ELF-1 (cell line): Measurements from ENCODE around the gene SULF2.

ENCODE experiments used
- DNase-seq: peaks from one replicate; pipeline ENCODE4 v3.0.0-alpha.2; 2016; ENCODE audit warnings: low read depth, low spot score

Gene SULF2

DNA sequence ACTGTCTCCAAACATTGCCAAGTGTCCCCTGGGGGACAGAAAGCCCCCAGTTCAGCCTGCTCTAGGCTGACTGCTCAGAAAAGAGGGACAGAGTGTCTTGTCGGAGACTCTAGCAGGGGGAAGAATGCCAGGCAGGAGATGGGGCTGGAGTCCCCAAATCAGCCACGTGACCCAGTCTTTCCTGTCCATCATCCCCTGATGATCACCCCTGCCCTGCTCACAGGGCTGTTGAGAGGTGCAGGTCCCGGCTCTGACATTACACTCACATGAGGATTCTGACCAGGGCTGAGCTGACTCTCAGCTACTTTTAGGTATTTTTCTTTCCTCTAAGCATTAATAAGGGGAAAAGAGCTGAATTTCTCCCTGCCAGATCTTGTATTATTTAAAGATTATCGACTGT, 115.8 kb downstream of the SULF2 start:
- no peak for DNase-seq

DNA sequence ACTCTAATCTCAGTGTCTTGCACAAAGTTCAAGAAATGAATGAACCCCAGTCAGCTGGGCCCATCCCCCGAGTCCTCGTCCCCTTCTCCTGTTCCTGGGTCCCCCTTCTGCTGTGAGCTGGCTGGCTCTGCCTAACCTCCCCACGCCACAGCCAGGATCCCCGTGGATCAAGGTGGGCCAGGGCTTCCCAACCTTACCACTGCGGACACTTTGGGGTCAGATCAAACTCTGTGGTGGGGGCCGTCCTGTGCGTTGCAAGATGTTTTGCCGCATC, 116.2 kb downstream of the SULF2 start:
- DNase-seq: no peak

DNA sequence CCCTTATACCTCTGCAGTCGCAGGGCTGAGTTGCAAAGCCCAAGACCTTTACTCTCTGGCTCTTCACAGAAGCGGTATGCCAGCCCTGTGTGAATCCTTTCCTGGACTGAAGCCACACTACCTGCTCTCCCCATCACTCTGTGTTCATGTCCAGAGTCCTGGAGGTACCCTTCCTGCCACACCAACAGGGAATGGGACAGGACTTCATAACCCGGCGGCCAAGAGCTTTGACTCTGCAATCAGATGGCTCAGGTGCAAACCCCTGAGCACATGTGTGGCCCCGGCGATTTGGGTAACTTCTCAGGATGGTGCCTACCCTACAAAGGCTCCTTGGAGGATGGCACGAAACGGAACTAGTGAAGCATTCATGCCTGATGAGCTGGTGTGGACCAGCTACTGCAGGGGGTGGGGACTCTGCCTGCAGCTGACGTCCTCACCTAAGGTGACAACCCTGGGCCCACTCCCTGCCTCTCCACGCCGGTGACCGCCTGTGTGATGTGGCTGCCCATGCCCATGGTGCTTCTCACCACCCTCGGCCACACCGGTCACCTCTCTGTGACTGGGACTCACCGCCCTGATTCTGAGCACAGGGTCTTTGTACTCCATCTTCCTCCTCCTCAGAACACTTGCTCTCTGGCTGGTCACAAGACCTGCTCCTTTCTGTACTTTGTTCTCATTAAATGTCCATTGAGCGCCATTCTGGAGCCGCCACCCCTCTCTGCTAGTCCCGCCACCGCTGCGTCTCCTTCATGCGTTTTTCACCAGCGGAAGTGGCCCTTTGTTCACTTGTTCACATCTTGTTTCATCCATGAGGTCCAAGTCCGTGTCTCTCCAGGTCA, 116.7 kb downstream of the SULF2 start:
- no peak for DNase-seq

DNA sequence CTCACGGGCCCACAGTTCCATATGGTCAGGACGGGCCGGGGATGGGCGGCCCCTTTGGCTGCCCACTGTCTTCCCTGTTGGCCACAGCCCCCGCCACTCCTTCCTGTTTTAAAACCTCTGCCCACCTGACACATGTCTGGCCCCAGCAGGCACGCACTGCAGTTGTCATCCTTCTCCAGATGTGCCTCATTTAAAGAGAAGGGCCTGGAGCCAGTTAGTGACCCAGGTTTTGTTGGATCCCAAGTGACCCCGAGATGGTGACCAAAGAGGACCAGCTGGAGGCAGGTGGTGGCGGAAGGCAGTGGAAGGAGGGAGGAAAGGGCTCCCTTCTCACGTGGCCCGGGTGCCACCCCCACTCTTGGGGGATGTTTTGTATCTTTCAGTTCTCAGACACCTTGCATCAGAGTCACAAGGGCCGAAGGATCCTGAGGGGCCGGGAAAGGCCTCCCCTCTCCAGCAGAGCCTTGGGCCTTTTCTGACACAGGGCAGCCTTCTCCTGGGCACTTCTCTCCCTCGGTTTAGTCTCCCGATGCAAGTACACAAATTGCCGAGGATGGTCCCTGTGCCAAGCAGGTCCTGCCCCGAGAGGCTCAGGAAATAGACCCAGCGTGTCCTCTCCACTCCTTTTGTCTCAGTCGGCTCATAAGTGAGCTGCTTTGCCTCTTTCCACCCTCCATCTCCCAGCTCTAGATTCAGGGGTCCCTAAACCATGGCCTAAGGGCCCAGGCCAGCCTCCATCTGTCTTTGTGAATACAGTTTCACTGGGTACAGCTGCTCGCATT, 117.6 kb downstream of the SULF2 start:
- no peak for DNase-seq

DNA sequence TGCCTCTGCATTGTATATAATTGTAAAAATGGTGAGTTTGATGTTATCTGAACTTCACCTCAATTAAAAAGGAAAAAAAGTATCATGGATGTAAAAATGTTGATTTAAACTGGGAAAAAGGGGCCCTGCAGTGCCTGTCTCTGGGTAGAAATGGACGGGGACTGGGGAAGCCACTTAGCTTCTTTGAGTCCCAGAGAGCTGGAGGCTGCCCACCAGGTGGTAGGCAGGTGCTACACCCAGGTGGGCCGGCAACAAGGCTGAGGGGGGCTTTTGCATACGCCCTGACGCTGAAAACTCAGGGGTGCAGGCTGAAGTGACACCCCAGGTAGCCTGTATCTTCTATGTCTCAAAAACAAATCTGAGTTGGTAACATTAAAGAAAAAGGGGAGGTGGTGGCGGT, 118.2 kb downstream of the SULF2 start:
- DNase-seq: no peak

DNA sequence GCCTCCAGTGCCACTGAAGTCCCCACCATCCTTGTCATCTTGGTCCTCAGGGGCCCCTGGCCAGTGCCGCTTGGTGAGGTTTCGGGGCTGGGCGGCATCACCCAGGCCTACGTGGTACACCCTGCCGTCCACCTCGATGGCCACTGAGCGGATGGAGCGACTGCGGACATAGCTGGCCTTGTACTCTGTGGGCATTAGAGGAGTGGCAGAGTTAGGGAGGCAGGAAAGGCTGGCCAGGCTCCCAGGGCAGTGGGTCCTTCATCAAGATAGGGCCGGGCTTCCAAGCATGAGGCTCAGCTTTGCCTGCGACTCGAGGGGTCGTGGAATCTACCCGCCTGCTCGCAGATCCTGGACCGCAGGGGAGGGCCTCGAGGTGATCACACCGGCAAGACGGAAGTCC, 119.0 kb downstream of the SULF2 start:
- no peak for DNase-seq

DNA sequence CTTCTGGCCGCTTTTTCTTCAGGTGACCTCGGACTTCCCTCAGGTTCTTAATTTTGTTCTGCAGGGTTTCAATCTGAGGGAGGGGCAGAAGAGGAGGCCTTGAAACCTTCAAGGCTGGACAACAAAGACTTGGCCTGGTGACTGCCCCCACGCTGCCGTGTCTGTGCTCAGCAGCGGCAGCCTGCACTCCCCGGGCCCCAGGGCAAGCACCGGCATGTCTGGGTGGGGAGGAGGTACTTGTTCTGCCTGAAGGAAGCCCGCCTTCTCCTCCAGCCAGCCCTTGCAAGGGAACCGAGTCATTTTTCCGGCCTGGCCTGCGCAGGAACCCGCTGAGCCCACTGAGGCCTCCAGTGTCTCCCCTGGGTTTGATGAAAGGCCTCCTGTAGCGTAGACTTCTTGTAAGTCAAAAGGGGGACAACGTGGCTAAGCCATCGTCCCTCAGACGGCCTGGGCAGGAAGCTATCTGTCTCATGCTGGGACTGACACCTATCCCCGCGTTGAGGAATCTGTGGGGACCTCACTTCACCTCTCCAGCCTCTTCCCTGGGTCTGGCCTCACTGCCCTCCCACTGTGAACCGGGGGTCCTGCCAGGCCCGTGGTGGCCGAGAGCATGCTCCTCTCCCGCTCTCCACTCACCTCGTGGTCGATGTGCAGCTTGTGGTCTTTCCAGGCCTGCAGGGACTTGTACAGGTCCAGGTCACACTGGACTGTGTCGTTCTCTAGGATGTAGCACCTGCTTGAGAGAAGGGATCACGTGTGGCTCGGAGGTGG, 119.9 kb downstream of the SULF2 start:
- DNase-seq: peak; percentile 84

DNA sequence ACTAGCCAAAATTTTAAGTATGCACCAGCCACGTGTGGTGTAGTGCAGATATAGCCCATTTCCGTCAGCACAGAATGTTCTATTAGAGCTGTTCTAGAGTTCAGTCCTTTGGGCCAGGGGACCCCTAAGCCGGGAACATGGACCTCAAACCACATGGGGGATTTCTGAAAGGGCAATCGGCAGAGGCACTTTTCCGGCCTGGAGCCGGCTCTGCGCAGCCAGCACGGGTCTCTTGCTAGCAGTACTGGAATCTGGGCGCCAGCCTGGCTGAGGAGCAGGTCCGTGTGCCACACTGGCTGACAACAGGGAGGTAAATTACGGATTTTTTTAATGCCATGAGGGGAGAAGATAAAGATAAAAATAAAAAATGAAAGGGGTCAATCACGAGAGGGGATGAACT, 120.5 kb downstream of the SULF2 start:
- DNase-seq: no peak

DNA sequence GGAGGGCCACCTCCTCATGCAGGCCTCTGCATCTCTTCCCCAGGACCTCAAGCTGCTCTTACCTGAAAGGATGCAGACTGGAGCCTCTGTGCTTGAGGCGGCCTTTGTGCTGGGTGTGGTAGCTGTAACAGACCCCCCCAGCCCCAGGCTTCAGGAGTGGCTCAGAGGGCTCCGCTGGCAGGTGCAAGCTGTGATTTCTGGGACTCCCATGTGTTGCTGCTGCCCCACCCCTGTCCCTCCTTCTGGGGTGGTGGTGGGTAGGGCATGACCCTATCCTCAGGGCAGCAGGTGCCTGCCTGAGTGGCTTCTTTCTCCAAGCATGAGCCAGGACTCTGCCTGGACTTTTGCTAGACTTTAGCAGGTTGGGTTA, 121.2 kb downstream of the SULF2 start:
- no peak for DNase-seq

DNA sequence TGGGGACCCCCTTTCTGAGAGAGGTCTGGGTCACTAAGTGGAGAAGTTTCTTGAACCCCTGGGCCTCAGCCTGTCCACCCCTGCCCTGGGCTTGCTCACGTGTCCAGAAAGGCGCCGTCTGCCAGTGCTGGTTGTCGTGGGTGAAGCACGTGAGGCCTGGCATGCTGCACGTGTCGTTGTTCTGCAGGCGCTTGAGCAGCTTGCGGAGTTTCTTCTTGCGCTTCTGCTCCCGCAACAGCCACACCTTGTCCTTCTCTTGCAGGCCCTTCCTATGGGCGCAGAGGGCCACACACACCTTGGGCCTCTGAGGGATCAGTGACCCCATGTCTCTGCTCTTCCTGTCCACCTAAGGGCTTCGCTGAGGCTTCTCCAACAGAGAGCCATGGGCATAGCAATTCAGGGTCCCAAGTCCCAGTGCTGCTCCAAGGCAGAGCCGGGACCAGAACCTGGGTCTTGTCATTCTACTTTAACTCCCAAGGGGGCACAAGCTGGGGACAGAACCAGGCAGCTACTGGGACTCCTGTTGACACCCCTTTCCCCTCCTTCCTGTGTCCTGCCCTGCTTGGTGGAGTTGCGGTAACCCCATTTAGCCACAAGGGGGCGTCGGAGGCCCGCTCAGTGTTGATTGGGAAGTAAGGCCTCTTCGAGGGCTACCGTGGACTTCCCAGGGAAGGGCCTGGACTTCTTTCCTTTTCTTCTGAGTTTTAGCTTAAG, 121.8 kb downstream of the SULF2 start:
- peak; percentile 90 for DNase-seq

DNA sequence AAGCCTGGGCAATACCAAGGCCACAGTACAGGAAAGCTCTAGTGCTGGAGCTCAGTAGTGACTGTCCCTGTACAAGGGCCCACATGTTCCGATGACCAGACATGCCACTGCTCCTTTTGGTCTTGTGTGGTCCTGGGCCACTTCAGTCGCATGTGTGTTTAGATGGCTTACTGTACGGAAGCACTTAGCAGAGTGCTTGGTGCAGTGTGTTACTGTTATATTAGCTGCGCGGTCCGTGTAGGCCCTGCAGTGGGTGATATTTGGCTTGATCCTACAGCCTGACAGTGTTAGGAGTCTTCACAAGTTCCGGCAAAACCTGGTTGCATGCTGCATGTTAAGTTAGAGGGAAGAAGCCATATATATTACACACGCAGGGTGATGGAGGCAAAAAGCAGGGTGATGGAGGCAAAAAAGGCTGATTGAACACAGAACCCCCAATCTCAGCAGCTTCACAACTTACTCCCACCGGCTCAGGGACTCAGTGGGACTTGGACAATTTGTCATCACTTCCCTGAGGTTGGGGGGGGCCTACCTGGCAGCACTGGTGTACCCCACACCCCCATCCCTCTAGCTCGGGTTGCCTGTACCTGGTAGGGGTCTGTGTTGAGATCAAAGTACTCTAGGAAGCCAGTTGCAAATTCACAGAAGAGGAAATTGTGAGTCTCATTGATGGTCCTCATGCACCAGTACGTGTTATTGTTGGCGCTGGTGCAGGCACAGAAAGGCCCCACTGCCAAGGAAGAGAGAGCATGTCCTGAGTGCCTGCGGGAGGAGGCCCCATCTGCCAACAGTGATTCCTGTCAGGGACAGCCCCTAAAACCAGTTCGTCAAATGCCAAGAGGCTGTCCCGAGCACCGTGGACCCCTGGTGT, 122.6 kb downstream of the SULF2 start:
- no peak for DNase-seq

DNA sequence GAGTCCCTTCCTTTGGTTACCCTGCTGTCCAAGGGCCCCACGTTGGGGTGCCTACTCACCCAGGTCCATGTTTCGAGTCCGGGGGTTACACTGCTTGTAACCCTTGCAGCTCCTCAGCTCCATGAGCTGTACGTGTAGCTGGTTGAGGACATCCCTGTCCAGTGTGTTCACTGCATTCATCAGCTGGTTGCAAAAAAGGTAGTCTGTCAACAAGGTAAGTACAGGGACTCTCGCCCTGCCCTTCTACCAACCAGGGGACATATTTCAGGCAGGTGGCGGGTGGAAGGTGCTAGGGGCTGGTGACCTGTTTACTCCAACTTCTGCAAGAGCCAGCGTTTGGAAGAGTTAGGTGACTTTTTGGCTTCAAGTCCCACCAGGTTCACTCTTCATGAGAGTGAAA, 123.6 kb downstream of the SULF2 start:
- no peak for DNase-seq

DNA sequence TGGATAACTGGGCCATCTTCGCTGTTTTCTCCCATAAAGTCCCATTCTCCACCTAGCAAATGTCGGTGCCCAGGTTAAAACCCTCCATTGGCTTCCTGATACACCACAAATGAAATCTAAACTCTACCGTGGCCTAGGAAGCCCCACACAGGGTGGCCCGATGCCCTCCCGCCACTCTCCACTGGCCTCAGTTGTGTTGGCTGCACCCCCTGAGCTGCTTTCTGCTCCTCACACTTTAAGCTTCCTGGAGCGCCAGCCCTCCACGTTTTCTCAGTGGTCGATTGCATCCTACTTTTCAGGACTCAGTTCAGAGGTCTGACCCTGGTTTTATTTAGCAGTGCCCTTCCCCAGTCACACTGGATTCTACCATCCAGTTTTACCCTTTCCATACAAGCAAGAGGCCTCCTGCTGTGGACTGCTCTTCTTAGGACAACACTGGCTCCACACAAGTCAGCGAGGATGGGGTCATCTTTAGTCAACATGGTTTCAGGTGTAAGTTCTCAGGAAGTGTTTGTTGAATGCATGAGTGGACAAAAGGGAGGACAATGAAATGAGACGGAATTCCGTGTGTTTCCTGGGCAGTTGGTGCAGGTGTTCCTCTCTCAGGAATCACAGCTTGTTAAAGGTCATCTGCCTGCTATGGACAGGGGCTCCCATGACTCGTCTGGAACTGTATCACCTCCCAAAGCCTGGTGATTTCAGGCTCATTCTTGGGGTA, 124.1 kb downstream of the SULF2 start:
- no peak for DNase-seq

DNA sequence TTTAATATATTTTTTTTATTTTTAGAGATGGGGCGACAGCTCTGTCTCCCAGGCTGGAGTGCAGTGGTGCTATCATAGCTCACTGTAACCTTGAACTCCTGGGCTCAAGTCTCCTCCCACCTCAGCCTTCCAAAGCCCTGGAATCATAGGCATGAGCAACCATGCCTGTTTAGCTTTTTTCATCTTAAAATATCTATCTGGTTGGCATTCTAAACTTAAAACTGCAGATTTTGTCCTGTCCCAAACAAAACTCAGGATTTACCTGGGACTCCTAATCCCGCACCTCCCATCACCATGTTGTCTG, 124.7 kb downstream of the SULF2 start:
- no peak for DNase-seq

DNA sequence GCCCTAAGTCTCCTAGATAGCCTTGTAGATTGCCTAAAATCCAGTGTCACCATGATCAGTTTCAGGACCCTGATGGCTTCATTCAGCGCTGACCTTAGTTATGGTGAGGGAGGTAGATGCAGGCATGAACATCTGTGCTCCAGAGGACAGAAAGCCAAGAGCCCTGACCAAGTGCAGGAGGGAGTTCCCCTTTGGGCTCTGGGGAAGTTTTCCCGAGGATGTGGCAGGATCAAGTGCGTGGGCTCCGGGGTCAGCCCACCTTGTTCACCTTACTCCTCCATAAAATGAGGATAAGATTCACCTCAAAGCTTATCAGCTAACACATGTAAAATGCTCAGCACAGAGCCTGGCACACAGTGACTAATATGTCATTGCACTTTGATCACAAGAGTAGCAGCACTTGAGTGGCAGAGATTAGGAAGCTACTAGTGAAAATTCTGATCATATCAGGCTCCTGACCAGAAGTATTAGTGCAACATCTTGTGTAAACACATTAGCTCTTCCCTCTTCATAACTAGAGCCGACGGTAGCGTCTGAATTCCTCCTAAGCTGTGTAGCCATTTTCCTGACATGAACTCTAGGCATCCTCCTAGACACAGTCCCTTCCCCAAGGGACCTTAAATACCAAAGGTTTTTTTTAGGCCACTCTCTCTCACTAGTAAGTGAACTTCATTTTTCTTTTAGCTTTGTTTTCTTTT, 125.2 kb downstream of the SULF2 start:
- DNase-seq: no peak

DNA sequence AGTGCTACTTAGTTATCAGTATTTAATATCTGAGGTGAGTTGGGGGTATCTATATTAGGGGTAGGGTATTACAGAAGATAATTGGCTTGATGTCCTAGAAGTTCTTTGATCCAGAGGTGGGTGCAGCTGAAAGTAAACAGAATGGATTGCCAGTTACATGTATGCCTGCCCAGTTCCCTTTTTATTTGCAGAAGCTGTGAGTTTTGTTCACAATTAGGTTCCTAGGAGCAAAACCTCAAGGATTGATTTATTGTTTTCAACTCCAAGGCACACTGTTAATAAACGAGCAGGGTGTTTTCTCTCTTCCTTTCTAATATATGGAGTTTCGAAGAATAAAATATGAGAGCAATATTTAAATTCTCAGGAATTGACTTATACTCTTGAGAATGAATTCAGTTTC, 129.0 kb downstream of the SULF2 start:
- no peak for DNase-seq

DNA sequence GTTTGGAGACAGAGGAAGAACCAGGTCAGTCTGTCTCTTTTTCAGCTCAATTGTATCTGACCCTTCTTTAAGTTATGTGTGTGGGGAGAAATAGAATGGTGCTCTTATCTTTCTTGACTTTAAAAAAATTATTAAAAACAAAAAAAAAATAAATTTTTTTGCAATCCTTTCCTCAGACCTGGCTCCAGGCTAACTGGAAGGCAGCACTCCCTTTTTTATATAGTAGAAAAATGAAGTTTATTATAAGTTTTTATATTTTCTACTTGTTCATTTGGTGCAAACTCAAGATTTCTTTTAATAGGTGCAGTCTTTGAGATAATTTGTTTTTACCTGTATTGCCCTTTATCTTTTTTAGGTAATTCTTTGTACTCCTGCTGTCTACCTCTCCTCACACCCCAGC, 129.6 kb downstream of the SULF2 start:
- DNase-seq: no peak

DNA sequence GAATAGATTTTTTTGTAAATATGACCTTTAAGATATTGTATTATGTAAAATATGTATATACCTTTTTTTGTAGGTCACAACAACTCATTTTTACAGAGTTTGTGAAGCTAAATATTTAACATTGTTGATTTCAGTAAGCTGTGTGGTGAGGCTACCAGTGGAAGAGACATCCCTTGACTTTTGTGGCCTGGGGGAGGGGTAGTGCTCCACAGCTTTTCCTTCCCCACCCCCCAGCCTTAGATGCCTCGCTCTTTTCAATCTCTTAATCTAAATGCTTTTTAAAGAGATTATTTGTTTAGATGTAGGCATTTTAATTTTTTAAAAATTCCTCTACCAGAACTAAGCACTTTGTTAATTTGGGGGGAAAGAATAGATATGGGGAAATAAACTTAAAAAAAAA, 130.9 kb downstream of the SULF2 start:
- DNase-seq: no peak

DNA sequence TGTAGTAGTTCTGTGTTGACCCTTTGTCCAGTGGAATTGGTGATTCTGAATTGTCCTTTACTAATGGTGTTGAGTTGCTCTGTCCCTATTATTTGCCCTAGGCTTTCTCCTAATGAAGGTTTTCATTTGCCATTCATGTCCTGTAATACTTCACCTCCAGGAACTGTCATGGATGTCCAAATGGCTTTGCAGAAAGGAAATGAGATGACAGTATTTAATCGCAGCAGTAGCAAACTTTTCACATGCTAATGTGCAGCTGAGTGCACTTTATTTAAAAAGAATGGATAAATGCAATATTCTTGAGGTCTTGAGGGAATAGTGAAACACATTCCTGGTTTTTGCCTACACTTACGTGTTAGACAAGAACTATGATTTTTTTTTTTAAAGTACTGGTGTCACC, 131.4 kb downstream of the SULF2 start:
- DNase-seq: no peak

DNA sequence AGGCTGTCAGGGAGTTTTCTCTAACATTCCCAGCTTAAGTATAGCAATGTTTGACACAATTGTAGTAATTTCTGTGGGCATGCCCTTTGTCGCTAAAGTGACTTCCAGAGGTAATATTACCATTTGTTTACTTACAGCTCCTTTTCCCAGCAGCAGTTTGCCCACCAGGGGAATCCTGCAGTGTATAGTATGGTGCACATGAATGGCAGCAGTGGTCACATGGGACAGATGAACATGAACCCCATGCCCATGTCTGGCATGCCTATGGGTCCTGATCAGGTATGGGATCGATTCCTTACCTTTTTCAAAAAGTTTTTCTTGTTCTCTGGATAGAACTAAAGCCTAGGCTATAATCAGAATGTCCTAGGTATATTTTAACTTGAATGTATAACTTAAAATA, 132.5 kb downstream of the SULF2 start:
- no peak for DNase-seq
